SK-N-SH (cell line): ENCODE measurements around the gene ATF6. TPM values are rescaled to one million over a fixed set of nuclear protein-coding genes. Genes with fewer than 3 reads are reported as not detected.

ENCODE experiments used
- CTCF ChIA-PET: fragments of 300-600, 350-600 bp; formaldehyde crosslinking; extraction: SDS; loops from one replicate; lab custom pipeline; 2021; lab: Yijun Ruan, JAX
- POLR2A ChIA-PET: fragments of 350-600 bp; sonication (Branson Sonifier 250); formaldehyde crosslinking; extraction: SDS; loops from one replicate; lab custom pipeline; 2020; ENCODE audit warnings: antibody characterized with exemption, inconsistent platforms; lab: Yijun Ruan, JAX
- DNase-seq: peaks from one replicate; pipeline ENCODE4 v3.0.0; 2012
- H2AFZ ChIP-seq: fragments of 200-600 bp; sonication (generic); 2 replicates; pipeline ENCODE4 v1.8.1; 2016; ENCODE audit warnings: antibody characterized with exemption, mild to moderate bottlenecking, low read depth
- H3F3A ChIP-seq: fragments of 200-600 bp; sonication (generic); replicated peaks from 2 replicates; pipeline ENCODE3; 2016; ENCODE audit warnings: antibody characterized with exemption, mild to moderate bottlenecking; ENCODE audit not compliant: insufficient read depth
- H3K27ac ChIP-seq, 2 experiments: fragments of 200-500 bp in 1 of 2; fragments of 200-600 bp in 1 of 2; sonication (Bioruptor generic) in 1 of 2; sonication (generic), shearing (Covaris generic) in 1 of 2; 2 replicates each; pipeline versions ENCODE4 v1.5.1 to v1.6.1; 2014 to 2016; ENCODE audit warnings: low read depth in 2 of 2, inconsistent platforms in 1 of 2, low read length in 1 of 2, mild to moderate bottlenecking in 1 of 2, mixed read lengths in 1 of 2
- H3K27me3 ChIP-seq: fragments of 200-600 bp; sonication (generic), shearing (Covaris generic); 2 replicates; pipeline ENCODE4 v1.6.1; 2016; ENCODE audit warnings: mixed run types; ENCODE audit not compliant: insufficient read depth
- H3K36me3 ChIP-seq, 2 experiments: fragments of 200-500 bp in 1 of 2; fragments of 200-600 bp in 1 of 2; sonication (Bioruptor generic) in 1 of 2; sonication (generic) in 1 of 2; replicated peaks in 1 of 2; 2 replicates each; pipeline versions ENCODE3 to v1.5.1; 2014 to 2016; ENCODE audit warnings: low read length in 1 of 2, mild to moderate bottlenecking in 1 of 2; ENCODE audit not compliant: insufficient read depth in 2 of 2, control insufficient read depth in 1 of 2
- H3K4me1 ChIP-seq, 2 experiments: fragments of 200-500 bp in 1 of 2; fragments of 200-600 bp in 1 of 2; sonication (Bioruptor generic) in 1 of 2; sonication (generic), shearing (Covaris generic) in 1 of 2; 2 replicates each; pipeline versions ENCODE4 v1.5.1 to v1.6.1; 2014 to 2016; ENCODE audit warnings: low read depth in 1 of 2, low read length in 1 of 2, mixed run types in 1 of 2; ENCODE audit not compliant: insufficient read depth in 2 of 2, control insufficient read depth in 1 of 2
- H3K4me2 ChIP-seq: fragments of 200-600 bp; sonication (generic), shearing (Covaris generic); 2 replicates; pipeline ENCODE4 v1.6.1; 2017; ENCODE audit warnings: mixed run types
- H3K4me3 ChIP-seq, 2 experiments: fragments of 200-500 bp in 1 of 2; fragments of 200-600 bp in 1 of 2; sonication (Bioruptor generic) in 1 of 2; sonication (generic), shearing (Covaris generic) in 1 of 2; 2 replicates each; pipeline versions ENCODE4 v1.5.1 to v1.8.1; 2014 to 2016; ENCODE audit warnings: low read depth in 2 of 2, inconsistent platforms in 1 of 2, low read length in 1 of 2, mild to moderate bottlenecking in 1 of 2, mixed read lengths in 1 of 2, moderate library complexity in 1 of 2
- H3K79me2 ChIP-seq: fragments of 200-600 bp; sonication (generic); 2 replicates; pipeline ENCODE4 v1.8.1; 2017; ENCODE audit warnings: mild to moderate bottlenecking; ENCODE audit not compliant: insufficient read depth
- H3K9ac ChIP-seq: fragments of 200-600 bp; sonication (generic); 2 replicates; pipeline ENCODE4 v1.6.1; 2017; ENCODE audit warnings: mixed run types
- H3K9me2 ChIP-seq: fragments of 200-600 bp; sonication (generic); 2 replicates; pipeline ENCODE4 v1.6.1; 2017; ENCODE audit warnings: mixed run types
- H3K9me3 ChIP-seq: fragments of 200-600 bp; sonication (generic); 2 replicates; pipeline ENCODE4 v1.6.1; 2017; ENCODE audit warnings: mixed run types, mild to moderate bottlenecking, moderate library complexity
- H4K20me1 ChIP-seq: fragments of 200-600 bp; sonication (generic); 2 replicates; pipeline ENCODE4 v1.6.1; 2017; ENCODE audit warnings: mild to moderate bottlenecking, mixed run types; ENCODE audit not compliant: insufficient read depth
- ELF1 ChIP-seq: IDR thresholded peaks from 2 replicates; pipeline ENCODE4 v1.4.0; 2012
- FOSL2 ChIP-seq: IDR thresholded peaks from 2 replicates; pipeline ENCODE4 v1.4.0; 2012; ENCODE audit warnings: low read depth, mild to moderate bottlenecking, moderate library complexity, borderline replicate concordance
- GABPA ChIP-seq: IDR thresholded peaks from 2 replicates; pipeline ENCODE4 v1.4.0; 2012; ENCODE audit warnings: low read depth, mild to moderate bottlenecking
- NRF1 ChIP-seq: IDR thresholded peaks from 2 replicates; pipeline ENCODE4 v1.6.1; 2012; ENCODE audit warnings: low read depth, mild to moderate bottlenecking, low read length
- RCOR1 ChIP-seq: fragments of 150-350 bp; IDR thresholded peaks from 2 replicates; pipeline ENCODE4 v1.6.1; 2017; ENCODE audit warnings: antibody characterized with exemption, low read length
- SMC3 ChIP-seq: IDR thresholded peaks from 2 replicates; pipeline ENCODE4 v1.6.1; 2012; ENCODE audit warnings: low read depth, low read length, improper control_type of control experiment
- TCF12 ChIP-seq: IDR thresholded peaks from 2 replicates; pipeline ENCODE4 v1.4.0; 2012
- YY1 ChIP-seq: IDR thresholded peaks from 2 replicates; pipeline ENCODE4 v1.4.0; 2012; ENCODE audit warnings: low read depth, mild to moderate bottlenecking
- WGBS: methylation state at CpG from one replicate; pipeline ENCODE4 v1.1.6; 2017; ENCODE audit warnings: low lambda C conversion rate; 5-methylcytosine and 5-hydroxymethylcytosine counted together
- polyA plus RNA-seq, 3 experiments: library from polyadenylated mRNA; depleted of rRNA; stranded (reverse); fragments of >200 nt; gene quantifications; 2 replicates each; pipeline ENCODE4 v1.2.3, GENCODE V29; 2012
- TF ChIP-seq, protein P1 (sequence below): IDR thresholded peaks from 2 replicates; pipeline ENCODE4 v1.6.1; 2012; ENCODE audit warnings: mild to moderate bottlenecking, low read depth, low read length, moderate library complexity
- TF ChIP-seq, protein P2 (sequence below): IDR thresholded peaks from 2 replicates; pipeline ENCODE4; 2012
- TF ChIP-seq, protein P3 (sequence below): IDR thresholded peaks from 2 replicates; pipeline ENCODE4 v1.4.0; 2012; ENCODE audit warnings: low read depth
- TF ChIP-seq, protein P4 (sequence below): fragments of 200-600 bp; sonication (generic); IDR thresholded peaks from 2 replicates; pipeline ENCODE4 v1.6.1; 2017; ENCODE audit warnings: antibody characterized with exemption, mild to moderate bottlenecking, moderate library complexity

ATF6 gene
- polyA plus RNA-seq, 1 of the 3 experiments (the other 2 are of a cell fraction) = 8.8 TPM

DNA sequence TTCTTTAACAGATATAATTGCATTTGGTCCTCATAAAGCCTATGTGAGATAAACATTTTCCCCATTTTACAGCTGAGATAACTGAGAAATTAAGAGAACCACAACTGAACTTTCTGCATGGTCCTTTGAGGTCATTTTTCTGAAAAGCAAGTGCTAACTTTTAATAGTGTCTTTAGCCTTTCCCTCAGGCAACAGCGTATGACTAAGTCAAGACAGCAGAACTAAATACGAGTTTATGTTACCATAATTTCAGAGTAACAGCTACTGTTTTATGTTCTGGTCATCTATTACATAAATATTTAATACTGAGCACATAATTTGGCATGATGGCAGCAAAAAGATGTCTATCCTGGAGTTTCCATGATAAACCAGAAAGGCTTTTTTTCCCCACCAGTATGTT, 161.9 kb downstream of the ATF6 start (continued):
- TF ChIP-seq, protein P1, sequence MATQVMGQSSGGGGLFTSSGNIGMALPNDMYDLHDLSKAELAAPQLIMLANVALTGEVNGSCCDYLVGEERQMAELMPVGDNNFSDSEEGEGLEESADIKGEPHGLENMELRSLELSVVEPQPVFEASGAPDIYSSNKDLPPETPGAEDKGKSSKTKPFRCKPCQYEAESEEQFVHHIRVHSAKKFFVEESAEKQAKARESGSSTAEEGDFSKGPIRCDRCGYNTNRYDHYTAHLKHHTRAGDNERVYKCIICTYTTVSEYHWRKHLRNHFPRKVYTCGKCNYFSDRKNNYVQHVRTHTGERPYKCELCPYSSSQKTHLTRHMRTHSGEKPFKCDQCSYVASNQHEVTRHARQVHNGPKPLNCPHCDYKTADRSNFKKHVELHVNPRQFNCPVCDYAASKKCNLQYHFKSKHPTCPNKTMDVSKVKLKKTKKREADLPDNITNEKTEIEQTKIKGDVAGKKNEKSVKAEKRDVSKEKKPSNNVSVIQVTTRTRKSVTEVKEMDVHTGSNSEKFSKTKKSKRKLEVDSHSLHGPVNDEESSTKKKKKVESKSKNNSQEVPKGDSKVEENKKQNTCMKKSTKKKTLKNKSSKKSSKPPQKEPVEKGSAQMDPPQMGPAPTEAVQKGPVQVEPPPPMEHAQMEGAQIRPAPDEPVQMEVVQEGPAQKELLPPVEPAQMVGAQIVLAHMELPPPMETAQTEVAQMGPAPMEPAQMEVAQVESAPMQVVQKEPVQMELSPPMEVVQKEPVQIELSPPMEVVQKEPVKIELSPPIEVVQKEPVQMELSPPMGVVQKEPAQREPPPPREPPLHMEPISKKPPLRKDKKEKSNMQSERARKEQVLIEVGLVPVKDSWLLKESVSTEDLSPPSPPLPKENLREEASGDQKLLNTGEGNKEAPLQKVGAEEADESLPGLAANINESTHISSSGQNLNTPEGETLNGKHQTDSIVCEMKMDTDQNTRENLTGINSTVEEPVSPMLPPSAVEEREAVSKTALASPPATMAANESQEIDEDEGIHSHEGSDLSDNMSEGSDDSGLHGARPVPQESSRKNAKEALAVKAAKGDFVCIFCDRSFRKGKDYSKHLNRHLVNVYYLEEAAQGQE = no peak
- no peak for TF ChIP-seq NRF1
- TF ChIP-seq, protein P2, sequence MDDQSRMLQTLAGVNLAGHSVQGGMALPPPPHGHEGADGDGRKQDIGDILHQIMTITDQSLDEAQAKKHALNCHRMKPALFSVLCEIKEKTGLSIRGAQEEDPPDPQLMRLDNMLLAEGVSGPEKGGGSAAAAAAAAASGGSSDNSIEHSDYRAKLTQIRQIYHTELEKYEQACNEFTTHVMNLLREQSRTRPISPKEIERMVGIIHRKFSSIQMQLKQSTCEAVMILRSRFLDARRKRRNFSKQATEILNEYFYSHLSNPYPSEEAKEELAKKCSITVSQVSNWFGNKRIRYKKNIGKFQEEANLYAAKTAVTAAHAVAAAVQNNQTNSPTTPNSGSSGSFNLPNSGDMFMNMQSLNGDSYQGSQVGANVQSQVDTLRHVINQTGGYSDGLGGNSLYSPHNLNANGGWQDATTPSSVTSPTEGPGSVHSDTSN = no peak
- TF ChIP-seq TCF12 = no peak
- TF ChIP-seq GABPA = no peak
- TF ChIP-seq SMC3 = no peak
- no peak for TF ChIP-seq YY1
- TF ChIP-seq, protein P3, sequence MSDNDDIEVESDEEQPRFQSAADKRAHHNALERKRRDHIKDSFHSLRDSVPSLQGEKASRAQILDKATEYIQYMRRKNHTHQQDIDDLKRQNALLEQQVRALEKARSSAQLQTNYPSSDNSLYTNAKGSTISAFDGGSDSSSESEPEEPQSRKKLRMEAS = no peak
- TF ChIP-seq, protein P4, sequence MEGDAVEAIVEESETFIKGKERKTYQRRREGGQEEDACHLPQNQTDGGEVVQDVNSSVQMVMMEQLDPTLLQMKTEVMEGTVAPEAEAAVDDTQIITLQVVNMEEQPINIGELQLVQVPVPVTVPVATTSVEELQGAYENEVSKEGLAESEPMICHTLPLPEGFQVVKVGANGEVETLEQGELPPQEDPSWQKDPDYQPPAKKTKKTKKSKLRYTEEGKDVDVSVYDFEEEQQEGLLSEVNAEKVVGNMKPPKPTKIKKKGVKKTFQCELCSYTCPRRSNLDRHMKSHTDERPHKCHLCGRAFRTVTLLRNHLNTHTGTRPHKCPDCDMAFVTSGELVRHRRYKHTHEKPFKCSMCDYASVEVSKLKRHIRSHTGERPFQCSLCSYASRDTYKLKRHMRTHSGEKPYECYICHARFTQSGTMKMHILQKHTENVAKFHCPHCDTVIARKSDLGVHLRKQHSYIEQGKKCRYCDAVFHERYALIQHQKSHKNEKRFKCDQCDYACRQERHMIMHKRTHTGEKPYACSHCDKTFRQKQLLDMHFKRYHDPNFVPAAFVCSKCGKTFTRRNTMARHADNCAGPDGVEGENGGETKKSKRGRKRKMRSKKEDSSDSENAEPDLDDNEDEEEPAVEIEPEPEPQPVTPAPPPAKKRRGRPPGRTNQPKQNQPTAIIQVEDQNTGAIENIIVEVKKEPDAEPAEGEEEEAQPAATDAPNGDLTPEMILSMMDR = no peak
- no peak for TF ChIP-seq ELF1

DNA sequence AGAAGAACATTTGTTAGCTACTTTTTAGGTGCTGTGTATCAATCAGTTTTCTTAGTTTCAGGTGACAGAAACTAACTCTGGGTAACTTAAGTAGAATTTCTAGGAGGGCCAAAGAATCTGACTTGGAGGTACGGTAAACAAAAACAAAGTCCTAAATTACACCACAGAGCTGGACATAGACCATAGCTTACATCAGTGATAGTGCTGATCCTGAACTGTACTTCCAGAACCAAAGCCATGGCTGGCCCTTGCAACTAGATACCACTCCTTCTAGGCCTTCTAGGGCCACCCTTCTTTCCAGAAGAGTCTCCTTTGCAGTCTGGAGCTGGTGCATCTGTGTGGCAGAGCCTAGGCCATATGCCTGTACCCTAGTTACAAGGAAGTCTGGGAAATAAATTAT, 163.0 kb downstream of the ATF6 start:
- no peaks in the 10 kb centered on the region for H4K20me1 ChIP-seq
- no peaks in the 10 kb centered on the region for H3K9me2 ChIP-seq
- POLR2A ChIA-PET = no interaction called here
- no peak for DNase-seq
- H3K4me3 ChIP-seq = no peak overlapping the region
- no peak for TF ChIP-seq FOSL2
- TF ChIP-seq RCOR1 = no peak
- TF ChIP-seq, all 33 proteins: peak for 0
- H3K4me1 ChIP-seq = peaks cover 5 to 20% of the 10 kb centered on the region in 2 experiments
- peaks cover 0 to 2% of the 10 kb centered on the region in 2 experiments for H3K36me3 ChIP-seq
- H3K4me2 ChIP-seq = 0 out of 2 replicates have a peak overlapping the region, but pooled peaks have one; percentile 10
- H3F3A ChIP-seq = peaks cover 20% of the 10 kb centered on the region
- H2AFZ ChIP-seq = no peak overlapping the region
- no peaks in the 10 kb centered on the region for H3K79me2 ChIP-seq
- H3K27me3 ChIP-seq = no peaks in the 10 kb centered on the region
- H3K27ac ChIP-seq = peak overlapping the region in 1 of 2 experiments; percentile 97; a peak in 2 of 4 replicates
- H3K9ac ChIP-seq = no peak overlapping the region
- no peaks in the 10 kb centered on the region for H3K9me3 ChIP-seq
- CTCF ChIA-PET = interaction anchor here (1.4 kb wide), 1 partner anchor 16 kb away, joined by 3 read pairs; no protein-coding TSS in a partner anchor
- WGBS = 100% methylated on average over 1 of the region's 1 CpG
